Stimulated activated CD8-positive, alpha-beta memory T cell treated with anti-CD3 and anti-CD28 coated beads, Interleukin-15, amount 100 ng/mL, for 1 hour (primary cell): ENCODE results near the gene NOX1.

ENCODE experiments used
- DNase-seq: peaks from one replicate; pipeline ENCODE4 v3.0.0-alpha.2; 2020; ENCODE audit warnings: low read depth

Gene NOX1

DNA sequence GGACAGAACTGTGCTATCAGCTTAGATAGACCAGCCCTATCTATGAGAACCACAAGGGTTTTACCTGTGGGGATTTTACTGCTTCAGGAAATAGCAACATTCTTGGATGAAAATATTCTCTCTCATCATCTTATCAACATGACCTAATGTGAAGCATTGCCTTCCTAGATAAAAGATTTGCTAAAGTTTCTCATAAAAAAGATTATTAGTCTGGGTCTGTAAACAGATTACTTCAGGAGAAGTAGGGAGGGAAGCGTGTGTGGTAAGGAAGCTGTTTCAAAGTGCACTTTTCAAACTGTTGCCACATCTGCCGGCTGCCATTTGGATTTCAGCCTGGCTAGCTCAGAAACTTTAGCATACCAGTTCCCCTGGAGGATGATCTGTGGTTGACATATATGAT lies at the start of gene NOX1:
NOX1 (minus strand) TSS at position 35 of the 400 bp plus-strand sequence. CDS start 220 bp downstream, outside the sequence.
- no peak for DNase-seq

DNA sequence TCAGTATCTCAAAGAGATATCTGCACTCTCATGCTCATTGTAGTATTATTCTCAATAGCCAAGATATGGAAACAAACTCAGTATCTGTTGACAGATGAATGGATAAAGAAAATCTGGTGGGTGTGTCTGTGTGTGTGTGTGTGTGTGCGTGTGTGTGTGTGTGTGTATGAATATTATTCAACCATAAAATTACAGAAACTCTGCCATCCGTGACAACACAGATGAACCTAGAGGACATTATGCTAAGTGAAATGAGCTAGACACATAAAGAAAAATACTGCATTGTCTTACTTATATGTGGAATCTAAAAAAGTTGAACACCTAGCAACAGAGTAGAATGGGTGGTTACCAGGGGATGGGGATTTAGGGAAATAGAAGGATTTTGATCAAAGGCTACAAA lies 41.4 kb upstream of the NOX1 start:
- DNase-seq, result no peak

DNA sequence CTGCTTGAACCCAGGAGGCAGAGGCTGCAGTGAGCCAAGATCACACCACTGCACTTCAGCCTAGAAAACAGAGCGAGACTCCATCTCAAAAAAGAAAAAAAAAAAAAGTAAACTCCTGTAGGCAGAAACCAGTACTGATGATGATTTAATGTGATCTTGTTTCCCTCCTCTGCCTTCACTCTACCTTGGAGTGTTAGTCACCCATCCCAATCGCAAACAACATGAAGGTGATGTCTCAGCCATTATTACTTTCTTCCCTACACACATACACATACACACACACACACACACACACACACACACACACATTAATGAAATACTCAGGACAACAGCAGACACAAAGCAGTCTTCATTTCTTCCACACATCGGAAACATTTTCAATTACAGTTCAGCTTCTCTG lies 39.0 kb upstream of the NOX1 start:
- DNase-seq, result no peak

DNA sequence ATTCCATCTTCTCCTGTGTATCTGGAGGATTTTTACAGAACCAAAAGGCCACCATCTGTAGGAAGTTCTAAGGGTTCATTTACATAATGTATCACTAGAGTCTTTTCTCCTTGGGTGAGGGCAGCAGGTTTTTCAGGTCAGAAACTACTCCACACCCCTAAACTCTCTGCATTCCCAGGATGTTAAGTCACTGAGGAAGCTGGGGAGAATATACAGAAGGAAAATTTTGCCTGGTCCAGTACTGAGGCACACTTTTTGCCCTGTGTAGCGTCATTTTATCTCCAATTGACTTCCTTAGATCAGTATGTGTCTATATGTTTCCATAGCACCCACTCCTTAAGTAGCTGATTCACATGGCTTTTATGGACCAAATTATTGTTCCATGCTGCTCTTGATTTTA lies 37.6 kb upstream of the NOX1 start:
- no peak for DNase-seq

DNA sequence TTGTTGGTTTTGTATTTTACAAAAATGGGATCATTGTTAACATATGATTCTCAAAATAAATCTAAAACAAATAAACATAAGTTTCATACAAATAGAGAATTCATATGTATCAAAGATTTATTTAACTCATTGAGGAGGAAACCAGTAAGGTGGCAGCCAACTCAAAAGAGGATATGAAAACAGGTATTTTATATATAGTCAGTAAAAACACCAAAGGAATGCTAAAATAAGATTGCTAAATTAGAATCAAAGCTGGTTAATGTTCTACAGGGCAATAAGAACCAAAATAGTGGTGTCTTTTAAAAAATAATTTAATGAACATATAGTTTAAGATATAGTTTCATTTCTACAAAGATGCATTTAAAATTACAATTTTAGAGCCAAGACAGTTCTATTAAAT lies 31.5 kb upstream of the NOX1 start:
- DNase-seq, result no peak

DNA sequence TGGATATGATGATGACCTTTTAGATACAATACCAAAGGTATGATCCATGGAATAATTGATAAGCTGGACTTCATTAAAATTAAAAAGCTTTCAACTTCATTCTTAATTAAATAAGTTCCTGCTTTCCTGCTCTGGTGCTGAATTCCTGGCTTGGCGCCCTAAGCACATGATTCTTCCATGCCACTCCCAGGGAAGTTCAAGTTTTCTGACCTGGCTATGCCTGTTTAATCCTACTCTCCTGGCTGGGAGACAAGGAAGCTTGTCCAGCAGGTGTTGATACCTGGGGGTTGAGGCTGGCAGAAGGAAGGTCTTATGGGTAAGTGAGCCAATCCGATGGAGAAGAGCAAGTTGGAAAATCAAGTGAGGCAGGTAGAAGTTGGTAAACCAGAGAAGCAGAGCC lies 30.3 kb upstream of the NOX1 start:
- no peak for DNase-seq

DNA sequence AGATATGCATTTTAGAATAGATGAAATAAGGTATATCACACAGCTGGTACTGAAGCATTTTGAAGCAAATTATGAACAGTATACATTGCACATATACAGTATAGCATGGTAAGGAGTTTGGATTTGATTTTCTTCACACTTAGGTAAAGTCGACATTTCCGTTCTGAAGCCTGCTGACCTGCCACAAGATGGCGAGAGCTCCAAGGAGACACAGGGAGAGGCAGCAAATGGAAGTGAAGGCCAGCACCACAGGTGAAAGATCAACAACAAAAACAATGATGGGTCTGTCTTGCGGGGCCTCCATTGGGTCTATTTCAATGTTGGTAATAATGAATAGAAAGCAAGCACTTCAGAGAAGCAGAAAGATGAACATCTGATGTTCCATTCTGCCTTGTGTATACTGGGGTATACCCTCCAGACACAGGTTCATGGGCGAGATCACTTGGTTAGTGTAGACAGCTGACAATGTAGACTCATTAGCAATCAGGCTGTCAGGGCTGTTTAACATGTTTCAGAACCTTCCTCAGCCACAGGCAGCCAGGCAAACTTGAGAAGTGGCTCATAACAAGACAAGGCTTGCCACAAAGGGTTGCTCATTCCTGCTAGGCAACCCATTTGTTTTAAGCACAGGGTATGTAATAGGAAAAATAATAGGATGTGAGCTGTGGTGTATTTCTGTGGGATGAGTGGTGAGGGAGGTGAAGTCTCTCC lies 21.4 kb upstream of the NOX1 start:
- no peak for DNase-seq

DNA sequence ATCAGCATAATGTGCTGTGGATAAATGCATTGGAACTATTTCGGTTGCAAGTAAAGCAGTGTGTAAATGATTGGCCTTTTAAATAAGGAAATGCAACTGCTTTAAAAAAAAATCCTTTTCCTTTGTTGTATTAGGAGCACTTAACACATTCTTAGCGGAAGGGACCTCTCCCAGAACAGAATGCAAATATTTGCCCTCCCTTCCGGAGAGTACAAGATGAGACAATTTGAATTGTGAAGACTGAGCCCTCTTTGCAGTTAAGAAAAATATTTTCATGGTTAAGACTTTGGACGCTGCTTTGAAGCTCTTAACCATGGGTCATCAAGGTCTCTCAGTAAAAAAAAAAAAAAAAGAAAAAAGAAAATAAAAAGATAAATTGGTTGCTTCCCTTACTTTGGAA lies 9.5 kb upstream of the NOX1 start:
- DNase-seq, result no peak

DNA sequence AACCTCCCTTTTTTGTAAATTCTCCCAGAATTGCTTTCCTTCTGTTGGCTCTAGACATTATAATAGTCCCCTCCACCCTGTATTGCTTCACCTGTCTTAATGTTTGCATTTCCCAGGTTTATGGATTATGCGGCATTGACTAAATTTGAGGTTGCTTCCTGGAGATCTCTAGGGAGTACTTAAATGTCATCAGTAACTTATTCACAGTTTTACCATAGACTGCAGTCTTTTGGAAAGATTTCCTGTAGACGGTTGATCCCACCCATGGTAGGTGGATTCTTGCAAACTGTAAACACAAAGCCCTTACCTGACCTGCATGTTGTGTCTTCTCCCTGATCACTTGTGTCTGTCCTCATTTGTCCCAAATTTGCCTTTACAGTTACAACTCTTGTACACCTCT lies 6.2 kb upstream of the NOX1 start:
- DNase-seq, result no peak

DNA sequence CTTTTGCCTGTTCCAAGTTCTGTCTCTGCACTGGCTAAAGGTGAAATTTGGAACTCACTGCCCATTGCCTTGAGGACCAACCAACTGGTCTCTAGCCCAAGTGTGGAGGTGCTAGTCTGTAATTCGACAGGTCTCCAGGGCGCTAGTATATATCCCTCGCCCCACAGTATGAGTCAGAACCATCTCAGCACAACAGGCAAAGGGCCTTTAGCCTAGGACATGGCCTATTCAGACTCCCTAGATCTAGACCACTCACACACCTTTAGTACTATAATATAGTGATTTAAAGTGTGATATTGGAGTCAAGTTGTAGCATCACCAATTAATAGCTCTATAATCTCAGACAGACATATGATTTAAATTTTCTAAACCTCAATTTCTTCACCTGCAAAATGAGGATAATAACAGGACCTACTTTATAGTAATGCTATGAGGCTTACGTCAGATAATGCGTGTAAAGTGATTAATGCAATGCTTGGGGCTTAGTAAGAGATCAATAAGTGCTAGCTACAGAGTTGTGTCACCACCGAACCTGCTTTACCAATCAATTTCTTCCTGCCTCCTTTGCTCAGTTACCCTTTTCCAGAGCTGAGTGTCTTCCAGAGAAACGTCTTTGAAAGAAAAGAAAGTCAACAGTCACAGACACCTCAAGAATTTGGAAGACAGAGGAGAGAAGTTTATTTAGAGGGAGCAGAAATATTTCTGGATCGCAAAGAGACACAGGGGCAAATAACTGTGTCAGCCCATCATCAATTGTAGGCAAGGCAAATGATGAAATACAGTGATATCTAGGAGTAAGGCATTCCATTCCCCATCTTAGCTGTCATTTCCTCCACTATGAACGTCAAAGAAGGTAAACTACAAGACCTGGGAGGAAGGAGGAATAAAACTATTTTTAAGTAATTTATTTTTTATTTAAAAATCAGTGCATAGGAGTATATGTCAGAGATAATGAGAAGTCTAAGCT lies 2.3 kb downstream of the NOX1 start:
- DNase-seq, result no peak

DNA sequence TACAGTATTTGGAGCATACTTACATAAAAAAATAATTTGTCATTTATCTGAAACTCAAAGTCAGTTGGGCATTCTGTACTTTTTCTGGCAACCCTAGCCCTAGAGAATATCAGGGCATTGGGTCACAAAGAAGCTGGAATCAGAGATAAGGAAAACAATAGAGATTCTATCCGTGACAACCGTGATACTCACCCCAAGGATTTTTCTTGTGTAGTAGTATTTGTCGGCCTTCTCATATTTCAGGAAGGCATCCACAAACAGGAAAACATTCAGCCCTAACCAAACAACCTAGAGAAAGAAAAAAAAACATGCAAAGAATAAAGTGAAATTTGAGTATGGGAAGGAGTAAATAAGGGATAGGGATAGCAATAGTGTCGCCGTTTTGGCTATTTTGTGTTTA lies 3.6 kb downstream of the NOX1 start:
- no peak for DNase-seq

DNA sequence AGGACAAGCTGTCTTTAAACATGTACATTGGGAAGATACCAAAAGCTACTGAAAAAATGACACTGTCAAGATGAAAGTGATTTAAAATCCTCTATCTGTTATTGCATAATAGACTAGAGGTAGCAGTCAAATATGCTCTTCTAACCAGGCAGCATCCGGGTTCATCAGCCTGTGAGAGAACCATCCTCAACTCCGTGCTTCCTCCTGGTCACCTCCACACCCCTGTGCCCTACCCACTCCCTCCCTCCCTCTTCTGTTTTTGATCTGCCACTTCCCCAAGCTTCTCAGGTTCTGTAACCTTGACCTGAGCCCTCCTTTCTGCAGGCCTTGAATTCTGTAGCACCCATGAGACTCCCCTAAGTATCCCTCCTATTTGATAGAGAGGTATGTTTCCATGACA lies 5.9 kb downstream of the NOX1 start:
- DNase-seq, result no peak

DNA sequence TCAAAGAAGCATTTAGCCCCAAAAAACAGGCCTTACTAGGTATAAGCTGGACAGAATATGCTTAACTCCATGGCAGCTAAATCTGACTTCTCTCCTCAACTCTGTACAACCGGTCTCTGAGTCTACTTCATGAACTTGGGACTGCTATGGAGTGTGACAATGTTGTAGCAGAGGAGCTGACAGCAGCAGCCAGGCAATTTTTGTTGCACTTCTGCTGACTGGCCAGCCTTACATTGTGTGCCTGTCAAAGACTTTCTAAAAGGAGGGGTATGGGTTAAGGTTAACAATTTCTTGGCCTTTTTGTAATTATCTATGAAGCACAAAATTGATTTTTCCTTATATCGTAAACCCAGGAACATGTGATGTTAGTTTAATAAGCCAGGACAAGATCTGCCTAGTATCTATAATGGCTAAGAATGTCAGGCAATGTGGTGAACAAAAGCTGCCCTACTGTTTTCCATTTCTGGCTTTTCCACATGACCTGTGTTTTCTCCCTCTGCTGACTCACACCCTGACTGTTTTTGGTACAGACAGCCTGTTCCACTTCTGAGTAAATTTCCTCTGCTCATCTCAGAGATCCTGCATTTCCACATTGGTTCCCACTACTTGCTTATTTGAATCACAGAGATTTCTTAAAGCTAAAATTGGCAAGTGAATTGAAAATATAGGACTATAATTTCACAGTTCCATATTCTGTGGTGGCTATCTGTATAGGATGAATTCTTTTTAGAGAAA lies 9.3 kb downstream of the NOX1 start:
- no peak for DNase-seq

DNA sequence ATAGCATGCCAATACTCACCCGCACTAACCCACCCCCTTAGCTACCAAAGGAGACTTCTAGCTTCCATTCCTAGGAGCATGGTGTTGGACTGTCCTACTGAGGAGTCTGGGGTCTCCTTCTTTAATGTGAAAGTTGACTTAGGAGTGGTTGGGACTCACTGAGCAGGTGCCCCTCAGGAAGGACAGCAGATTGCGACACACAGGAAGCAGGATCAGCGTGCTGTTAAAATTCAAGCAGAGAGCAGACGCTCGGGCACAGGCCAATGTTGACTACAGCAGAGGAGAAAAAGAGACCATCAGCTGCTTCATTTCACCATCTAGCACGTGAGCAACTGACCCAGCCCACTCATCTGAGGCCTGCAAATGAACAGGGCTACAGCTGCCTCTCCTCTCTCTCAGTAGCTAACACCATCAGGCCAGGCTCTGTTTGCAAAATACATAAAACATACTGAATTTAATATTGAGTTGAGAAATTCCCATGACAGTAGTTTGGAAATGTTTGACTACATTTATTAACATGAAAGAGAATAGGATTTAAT lies 10.8 kb downstream of the NOX1 start:
- no peak for DNase-seq

DNA sequence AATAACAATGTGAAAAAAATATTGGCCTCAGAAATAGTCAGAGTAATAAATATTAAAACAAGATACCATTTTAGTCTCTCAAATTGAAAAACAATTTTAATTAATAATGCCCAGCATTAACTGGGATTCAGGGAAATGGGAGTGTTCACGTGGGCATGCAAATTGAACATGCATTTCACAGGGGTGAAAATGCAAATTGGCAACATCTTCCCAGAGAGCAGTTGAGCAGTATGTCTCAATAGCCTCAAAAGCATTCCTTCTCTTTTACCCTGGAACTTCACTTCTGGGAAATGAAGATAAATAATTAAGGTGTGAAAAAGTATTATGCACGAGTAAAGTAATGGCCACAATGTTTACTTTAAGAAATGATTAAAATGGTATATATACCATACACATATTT lies 21.3 kb downstream of the NOX1 start:
- no peak for DNase-seq

DNA sequence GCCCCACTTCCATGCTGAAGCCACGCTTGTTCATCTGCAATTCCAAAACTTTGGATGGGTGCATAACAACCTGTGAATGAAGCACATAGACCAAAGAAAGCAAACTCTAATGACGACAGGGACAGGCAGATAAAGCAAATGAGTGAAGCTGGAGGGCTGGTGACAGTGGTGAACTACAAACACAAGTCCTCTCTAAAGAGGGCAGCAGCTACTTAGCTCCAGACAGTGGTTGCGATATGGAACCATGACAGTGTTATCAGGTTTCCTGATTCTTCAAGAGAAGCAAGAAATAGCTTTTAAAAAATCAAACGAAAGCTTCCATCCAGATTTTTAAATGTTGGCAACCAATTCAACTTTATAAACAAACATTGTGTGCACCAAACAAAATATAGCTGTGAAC lies 23.8 kb downstream of the NOX1 start:
- DNase-seq, result no peak

DNA sequence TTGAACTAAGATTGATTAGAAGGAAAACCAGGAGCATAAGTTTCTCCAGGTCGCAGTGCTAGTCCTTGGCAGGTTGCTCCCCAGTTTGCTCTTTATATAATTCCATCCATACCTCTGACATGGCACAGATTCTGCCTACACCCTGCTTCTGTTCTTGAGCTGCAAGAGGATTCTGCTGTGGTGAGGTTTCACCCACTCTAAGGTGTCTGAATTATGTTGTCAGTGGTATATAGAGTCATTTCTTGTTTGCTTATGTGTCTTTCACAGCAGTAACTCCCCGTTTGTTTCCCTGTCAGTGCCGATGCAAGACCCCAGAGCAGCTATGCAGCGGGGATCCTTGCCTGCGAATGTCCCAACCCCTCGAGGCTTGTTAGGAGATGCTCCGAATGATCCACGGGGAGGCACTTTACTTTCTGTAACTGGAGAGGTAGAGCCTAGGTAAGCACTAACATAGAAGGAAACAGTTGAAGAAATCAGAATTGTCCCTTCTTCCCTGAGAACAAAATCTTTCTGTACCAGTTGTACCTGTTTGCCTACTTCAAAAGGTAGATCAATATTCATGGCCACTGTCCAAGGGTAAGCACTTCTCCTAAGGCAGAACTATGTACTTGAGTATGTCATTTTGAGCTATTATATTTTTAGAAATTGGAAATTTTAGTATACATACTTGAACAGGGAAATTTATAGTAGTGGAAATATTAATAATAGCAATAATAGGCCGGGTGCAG lies 42.8 kb downstream of the NOX1 start:
- DNase-seq, result no peak

DNA sequence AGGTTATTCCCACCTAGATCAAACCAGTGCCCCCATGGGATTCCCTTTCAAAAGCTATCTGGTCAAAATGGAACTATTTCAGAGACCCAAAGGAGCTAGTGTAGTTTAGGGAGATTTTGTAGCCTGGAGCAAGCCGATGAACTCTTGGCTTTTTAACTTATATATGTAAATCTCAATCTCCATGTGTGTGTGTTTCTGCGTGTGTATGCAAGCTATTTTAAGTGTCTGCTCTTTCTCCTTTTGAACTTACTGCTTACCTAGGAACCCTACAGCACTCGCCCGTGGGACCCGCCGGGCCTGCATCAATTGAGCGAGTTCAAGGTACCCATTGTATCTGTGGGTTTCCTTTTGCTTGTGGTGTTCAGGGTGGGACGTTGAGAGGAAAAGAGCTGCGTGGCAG lies 43.6 kb downstream of the NOX1 start:
- DNase-seq, result no peak

DNA sequence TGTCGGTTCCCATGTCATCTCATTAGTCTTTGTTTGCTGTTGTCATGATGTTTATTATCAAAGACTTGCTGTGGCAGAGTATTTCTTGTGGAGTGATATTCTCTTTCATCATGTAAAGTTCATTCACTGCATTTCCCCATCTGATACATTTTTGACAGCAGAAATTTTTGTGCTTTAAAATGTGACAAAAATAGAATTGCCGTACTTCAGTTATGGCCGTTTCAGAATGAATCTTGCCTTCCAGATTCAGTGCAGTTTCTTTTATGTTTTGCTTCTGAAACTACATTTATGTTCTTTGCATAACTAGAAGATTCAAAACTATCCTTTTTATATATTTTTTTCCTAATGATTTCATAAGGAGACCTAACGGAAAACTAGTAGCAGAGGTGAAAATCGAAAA lies 44.0 kb downstream of the NOX1 start:
- DNase-seq, result no peak

DNA sequence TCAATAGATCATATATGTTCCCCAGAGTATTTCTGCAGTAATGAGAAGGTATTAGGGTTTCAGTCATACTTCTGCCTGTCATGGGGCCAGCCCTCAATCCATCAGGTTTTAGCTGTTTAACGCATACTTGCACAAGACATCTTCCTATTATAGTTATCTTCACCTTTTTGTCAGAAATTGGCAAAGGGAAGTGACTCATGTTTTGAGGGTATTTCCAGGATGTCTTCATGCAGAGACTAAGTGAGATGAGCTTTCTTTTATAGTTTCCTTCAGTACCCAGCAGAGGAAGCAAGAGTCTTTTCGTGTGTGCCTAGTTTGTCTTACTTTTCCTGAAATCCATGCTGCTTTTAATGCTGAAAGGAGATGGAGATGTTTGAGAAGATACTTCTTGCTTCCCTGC lies 44.4 kb downstream of the NOX1 start:
- DNase-seq, result no peak

DNA sequence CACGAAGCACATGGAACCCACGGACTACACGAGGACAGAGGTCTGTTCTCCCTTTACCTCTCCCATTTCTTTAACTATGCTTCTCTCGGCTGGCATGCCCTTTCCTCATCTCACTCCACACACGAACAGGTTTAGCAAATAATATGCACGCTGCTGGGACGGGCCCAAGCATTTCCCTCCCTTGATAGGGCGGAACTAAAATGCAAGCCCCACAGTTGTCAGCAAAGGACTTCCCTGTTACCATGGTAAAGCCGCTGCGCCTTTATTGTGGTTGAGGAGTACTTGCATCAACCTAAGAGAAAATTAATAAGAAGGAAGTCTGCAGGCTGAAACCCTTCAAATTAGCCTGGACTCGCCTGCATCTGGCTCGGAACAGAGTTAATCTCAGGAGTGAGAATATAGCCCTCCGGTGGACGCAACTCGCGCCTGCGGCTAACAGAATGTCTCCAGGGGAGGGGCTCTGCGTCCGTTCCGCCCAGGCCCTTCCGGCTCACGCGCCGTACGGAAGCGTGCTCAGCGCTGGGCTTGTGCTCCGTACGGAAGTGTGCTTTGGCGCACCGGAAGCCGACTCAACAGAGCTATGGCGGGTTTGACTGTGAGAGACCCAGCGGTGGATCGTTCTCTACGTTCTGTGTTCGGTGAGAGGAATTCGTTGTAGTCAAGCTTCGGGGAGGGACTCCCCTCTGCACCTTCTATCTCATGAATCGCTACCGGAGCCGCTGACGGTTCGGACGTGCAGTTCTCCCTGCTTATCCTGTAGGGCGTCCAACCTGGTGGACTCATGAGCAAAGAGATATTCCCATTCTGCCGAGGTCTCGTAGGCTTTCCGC lies 54.1 kb downstream of the NOX1 start, which contains the start of gene CSTF2:
CSTF2 (plus strand) TSS at position 555 of the 830 bp plus-strand sequence; CDS start at position 581, 26 bp downstream.
- peak; percentile 51 for DNase-seq
